Measurements from ENCODE around the gene CDH24. TPM values are rescaled to one million over a fixed set of nuclear protein-coding genes. Genes with fewer than 3 reads are reported as not detected.

The CDH24 gene
- polyA plus RNA-seq, 1 experiment, result 14.8 TPM

GRCh38 chr14:23099212-23099861, 42.0 kb upstream of the CDH24 start:
- no peaks in the 10 kb centered on the region for H3K27me3 ChIP-seq (ENCODE audit: control insufficient read depth, insufficient read depth, low read length)
- ChIA-PET POLR2A (no interaction called here), CTCF (interaction anchor here (0.6 to 6.1 kb wide), 8 partner anchors 12 to 202 kb away, joined by 3 to 44 read pairs (median 4); partner anchors contain the start of gene AJUBA)
- no peak for TF ChIP-seq CTCF (IDR thresholded peaks at IDR 0.05; ENCODE audit: insufficient read depth, low read depth, low read length)
- no peak overlapping the region for H3K4me3 ChIP-seq (ENCODE audit: low read depth, low read length)
- no peak for DNase-seq (ENCODE audit: low read depth)
- peaks cover 8% of the 10 kb centered on the region for H3K36me3 ChIP-seq (ENCODE audit: control insufficient read depth, insufficient read depth, low read length)

GRCh38 chr14:23097786-23098185, 40.5 kb upstream of the CDH24 start:
- ChIA-PET POLR2A (no interaction called here), CTCF (interaction anchor here (0.6 to 6.1 kb wide), 7 partner anchors 14 to 125 kb away, joined by 3 to 44 read pairs (median 3); partner anchors contain the start of gene CDH24)
- DNase-seq (ENCODE audit: low read depth), result no peak
- no peak overlapping the region for H3K4me3 ChIP-seq (ENCODE audit: low read depth, low read length)
- TF ChIP-seq CTCF (IDR thresholded peaks at IDR 0.05; ENCODE audit: insufficient read depth, low read depth, low read length), result no peak
- H3K27me3 ChIP-seq (ENCODE audit: control insufficient read depth, insufficient read depth, low read length), result no peaks in the 10 kb centered on the region
- H3K36me3 ChIP-seq (ENCODE audit: control insufficient read depth, insufficient read depth, low read length), result peaks cover 8% of the 10 kb centered on the region

GRCh38 chr14:23095196-23096108, 38.1 kb upstream of the CDH24 start, which contains the start of gene C14orf119:
C14orf119 (plus strand) TSS chr14:23095505; CDS start chr14:23097659, 2,154 bp downstream.
- peak; percentile 99 for DNase-seq (ENCODE audit: low read depth)
- no peaks in the 10 kb centered on the region for H3K27me3 ChIP-seq (ENCODE audit: control insufficient read depth, insufficient read depth, low read length)
- ChIA-PET POLR2A (interaction anchor here (0.6 to 1.5 kb wide), 8 partner anchors 9 to 66 kb away, joined by 3 to 10 read pairs (median 3); no protein-coding TSS in a partner anchor), CTCF (interaction anchor here (0.6 to 3.3 kb wide), 21 partner anchors 8 to 125 kb away, joined by 3 to 43 read pairs (median 3); partner anchors contain the start of genes AJUBA and CDH24)
- H3K4me3 ChIP-seq (ENCODE audit: low read depth, low read length), result peak within 1 kb of the TSS; percentile 89
- no peak for TF ChIP-seq CTCF (IDR thresholded peaks at IDR 0.05; ENCODE audit: insufficient read depth, low read depth, low read length)
- peaks cover 10% of the 10 kb centered on the region for H3K36me3 ChIP-seq (ENCODE audit: control insufficient read depth, insufficient read depth, low read length)

- DNase-seq (ENCODE audit: low read depth), result peak; percentile 56
- ChIA-PET CTCF (interaction anchor here (0.6 to 3.3 kb wide), 24 partner anchors 9 to 126 kb away, joined by 3 to 43 read pairs (median 3); partner anchors contain the start of genes AJUBA and CDH24), POLR2A (interaction anchor here (0.5 to 1.5 kb wide), 11 partner anchors 8 to 117 kb away, joined by 3 to 10 read pairs (median 3); no protein-coding TSS in a partner anchor)
- TF ChIP-seq CTCF (IDR thresholded peaks at IDR 0.05; ENCODE audit: insufficient read depth, low read depth, low read length), result no peak
- no peaks in the 10 kb centered on the region for H3K27me3 ChIP-seq (ENCODE audit: control insufficient read depth, insufficient read depth, low read length)
- H3K36me3 ChIP-seq (ENCODE audit: control insufficient read depth, insufficient read depth, low read length), result peaks cover 15% of the 10 kb centered on the region
- H3K4me3 ChIP-seq (ENCODE audit: low read depth, low read length), result peak within 1 kb of the TSS; percentile 89
Measured at GRCh38 chr14:23094666-23095195, 37.4 kb upstream of the CDH24 start, which contains the start of gene ACIN1. ACIN1 (minus strand) TSS chr14:23095136; CDS start chr14:23095112, 24 bp downstream.

Data from BJ (cell line).